Loucy (cell line): ENCODE data around the gene FGD3.

ENCODE experiments used
- H2AFZ ChIP-seq: fragments of 200-600 bp; sonication (generic); 2 replicates; pipeline ENCODE4 v1.6.0; 2016; ENCODE audit warnings: antibody characterized with exemption, mild to moderate bottlenecking, low read length, moderate library complexity
- H3F3A ChIP-seq: fragments of 200-600 bp; 2 replicates; pipeline ENCODE4 v1.6.0; 2016; ENCODE audit warnings: antibody characterized with exemption, low read depth, mild to moderate bottlenecking
- H3K27me3 ChIP-seq: fragments of 200-600 bp; sonication (generic); 2 replicates; pipeline ENCODE4 v1.6.1; 2014; ENCODE audit warnings: low read length, mild to moderate bottlenecking; ENCODE audit not compliant: insufficient read depth, poor library complexity, severe bottlenecking
- H3K36me3 ChIP-seq: fragments of 200-600 bp; sonication (generic); 2 replicates; pipeline ENCODE4 v1.6.1; 2016; ENCODE audit warnings: low read length; ENCODE audit not compliant: insufficient read depth
- H3K4me1 ChIP-seq: fragments of 200-600 bp; sonication (generic); 2 replicates; pipeline ENCODE4 v1.5.1; 2014; ENCODE audit warnings: low read length, mild to moderate bottlenecking; ENCODE audit not compliant: insufficient read depth, poor library complexity, severe bottlenecking
- H3K4me2 ChIP-seq: fragments of 200-600 bp; sonication (generic); 2 replicates; pipeline ENCODE4 v1.6.0; 2014; ENCODE audit warnings: antibody characterized with exemption, low read length, low read depth, mild to moderate bottlenecking; ENCODE audit not compliant: poor library complexity, severe bottlenecking
- H3K4me3 ChIP-seq: fragments of 200-600 bp; sonication (generic); 2 replicates; pipeline ENCODE4 v1.5.1; 2014; ENCODE audit warnings: low read length, mild to moderate bottlenecking, mixed read lengths; ENCODE audit not compliant: poor library complexity, severe bottlenecking
- H3K79me2 ChIP-seq: fragments of 200-600 bp; sonication (generic); 2 replicates; pipeline ENCODE4 v1.6.1; 2014; ENCODE audit warnings: low read length; ENCODE audit not compliant: insufficient read depth
- H3K9ac ChIP-seq: fragments of 200-600 bp; sonication (generic); 2 replicates; pipeline ENCODE4 v1.6.0; 2014; ENCODE audit warnings: mild to moderate bottlenecking, low read depth, low read length, moderate library complexity; ENCODE audit not compliant: poor library complexity, severe bottlenecking
- H3K9me2 ChIP-seq: fragments of 200-600 bp; sonication (generic); replicated peaks from 2 replicates; pipeline ENCODE4 v1.6.1; 2016; ENCODE audit warnings: low read depth, low read length, mixed read lengths
- H3K9me3 ChIP-seq: fragments of 200-600 bp; sonication (generic); 2 replicates; pipeline ENCODE4 v1.6.1; 2014; ENCODE audit warnings: mild to moderate bottlenecking, antibody characterized with exemption, low read length, low read depth; ENCODE audit not compliant: insufficient read depth
- H4K20me1 ChIP-seq: fragments of 200-600 bp; sonication (generic); 2 replicates; pipeline ENCODE4 v1.6.0; 2014; ENCODE audit warnings: antibody characterized with exemption, low read length, mild to moderate bottlenecking; ENCODE audit not compliant: insufficient read depth, poor library complexity, severe bottlenecking
- EZH2phosphoT487 ChIP-seq: fragments of 200-600 bp; IDR thresholded peaks from 2 replicates; pipeline ENCODE4 v1.6.1; 2018; ENCODE audit warnings: antibody characterized with exemption, mild to moderate bottlenecking, moderate library complexity, borderline replicate concordance
- TF ChIP-seq, protein P1 (sequence below): fragments of 200-600 bp; sonication (generic); conservative IDR thresholded peaks from 2 replicates; pipeline ENCODE4 v1.5.1; 2014; ENCODE audit warnings: mild to moderate bottlenecking, antibody characterized with exemption, low read length

Gene FGD3

DNA sequence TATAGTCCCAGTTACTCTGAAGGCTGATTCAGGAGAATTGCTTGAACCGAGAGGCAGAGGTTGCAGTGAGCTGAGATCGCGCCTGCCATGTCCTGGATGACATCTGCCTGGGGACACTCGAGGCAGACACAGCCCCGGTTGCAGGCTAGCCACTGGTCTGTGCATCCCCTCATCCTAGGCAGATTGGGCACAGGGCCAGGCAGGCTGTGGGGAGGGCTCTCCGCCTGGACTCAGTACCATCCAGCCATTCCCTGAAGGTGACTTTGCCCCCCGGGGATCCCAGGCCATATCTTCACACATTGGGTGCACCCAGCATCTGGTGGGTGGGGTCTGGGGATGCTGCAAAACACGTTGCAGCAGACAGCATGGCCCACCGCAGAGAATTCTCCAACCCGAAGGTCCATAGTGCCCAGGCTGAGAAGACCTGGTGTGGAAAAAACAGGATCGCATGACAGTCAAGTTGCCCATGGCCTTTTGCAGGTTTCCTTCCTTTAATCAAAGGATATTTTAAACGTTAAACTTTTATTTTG is 60.3 kb downstream of the FGD3 start:
- no peaks in the 10 kb centered on the region for H3K9me2 ChIP-seq
- no peaks in the 10 kb centered on the region for H3F3A ChIP-seq
- H3K9me3 ChIP-seq = no peaks in the 10 kb centered on the region
- peaks cover 13% of the 10 kb centered on the region for H4K20me1 ChIP-seq
- no peak overlapping the region for H3K4me2 ChIP-seq
- peaks cover 4% of the 10 kb centered on the region for H3K79me2 ChIP-seq
- TF ChIP-seq EZH2phosphoT487 = no peak
- TF ChIP-seq, protein P1, sequence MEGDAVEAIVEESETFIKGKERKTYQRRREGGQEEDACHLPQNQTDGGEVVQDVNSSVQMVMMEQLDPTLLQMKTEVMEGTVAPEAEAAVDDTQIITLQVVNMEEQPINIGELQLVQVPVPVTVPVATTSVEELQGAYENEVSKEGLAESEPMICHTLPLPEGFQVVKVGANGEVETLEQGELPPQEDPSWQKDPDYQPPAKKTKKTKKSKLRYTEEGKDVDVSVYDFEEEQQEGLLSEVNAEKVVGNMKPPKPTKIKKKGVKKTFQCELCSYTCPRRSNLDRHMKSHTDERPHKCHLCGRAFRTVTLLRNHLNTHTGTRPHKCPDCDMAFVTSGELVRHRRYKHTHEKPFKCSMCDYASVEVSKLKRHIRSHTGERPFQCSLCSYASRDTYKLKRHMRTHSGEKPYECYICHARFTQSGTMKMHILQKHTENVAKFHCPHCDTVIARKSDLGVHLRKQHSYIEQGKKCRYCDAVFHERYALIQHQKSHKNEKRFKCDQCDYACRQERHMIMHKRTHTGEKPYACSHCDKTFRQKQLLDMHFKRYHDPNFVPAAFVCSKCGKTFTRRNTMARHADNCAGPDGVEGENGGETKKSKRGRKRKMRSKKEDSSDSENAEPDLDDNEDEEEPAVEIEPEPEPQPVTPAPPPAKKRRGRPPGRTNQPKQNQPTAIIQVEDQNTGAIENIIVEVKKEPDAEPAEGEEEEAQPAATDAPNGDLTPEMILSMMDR = no peak
- no peak overlapping the region for H2AFZ ChIP-seq
- peaks cover 73% of the 10 kb centered on the region for H3K36me3 ChIP-seq
- no peak overlapping the region for H3K4me3 ChIP-seq
- H3K4me1 ChIP-seq = no peaks in the 10 kb centered on the region
- H3K9ac ChIP-seq = no peak overlapping the region
- H3K27me3 ChIP-seq = no peaks in the 10 kb centered on the region

DNA sequence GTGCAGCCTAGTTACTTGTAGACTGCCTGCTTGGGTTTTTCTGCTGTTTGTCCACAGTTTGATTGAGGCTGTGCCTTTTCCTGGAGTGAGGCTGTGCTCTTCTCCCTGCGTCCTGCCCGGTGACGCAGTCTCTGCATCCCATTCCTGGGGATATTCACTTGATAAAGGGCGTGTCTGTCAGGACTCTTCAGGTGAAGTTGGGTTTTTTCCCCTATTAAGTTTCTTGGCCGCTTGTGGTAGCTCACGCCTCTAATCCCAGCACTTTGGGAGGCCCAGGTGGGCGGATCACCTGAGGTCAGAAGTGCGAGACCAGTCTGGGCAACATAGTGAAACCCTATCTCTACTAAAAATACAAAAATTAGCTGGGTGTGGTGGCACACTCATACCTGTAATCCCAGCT is 61.1 kb downstream of the FGD3 start:
- no peak overlapping the region for H2AFZ ChIP-seq
- H3K4me3 ChIP-seq = no peak overlapping the region
- H3K9me3 ChIP-seq = no peaks in the 10 kb centered on the region
- H3K79me2 ChIP-seq = no peaks in the 10 kb centered on the region
- H3F3A ChIP-seq = no peaks in the 10 kb centered on the region
- H3K4me1 ChIP-seq = no peaks in the 10 kb centered on the region
- peaks cover 7% of the 10 kb centered on the region for H4K20me1 ChIP-seq
- no peaks in the 10 kb centered on the region for H3K27me3 ChIP-seq
- no peak overlapping the region for H3K4me2 ChIP-seq
- H3K36me3 ChIP-seq = peaks cover 73% of the 10 kb centered on the region
- no peak overlapping the region for H3K9ac ChIP-seq
- TF ChIP-seq EZH2phosphoT487 = no peak
- TF ChIP-seq, protein P1 = no peak
- H3K9me2 ChIP-seq = no peaks in the 10 kb centered on the region

DNA sequence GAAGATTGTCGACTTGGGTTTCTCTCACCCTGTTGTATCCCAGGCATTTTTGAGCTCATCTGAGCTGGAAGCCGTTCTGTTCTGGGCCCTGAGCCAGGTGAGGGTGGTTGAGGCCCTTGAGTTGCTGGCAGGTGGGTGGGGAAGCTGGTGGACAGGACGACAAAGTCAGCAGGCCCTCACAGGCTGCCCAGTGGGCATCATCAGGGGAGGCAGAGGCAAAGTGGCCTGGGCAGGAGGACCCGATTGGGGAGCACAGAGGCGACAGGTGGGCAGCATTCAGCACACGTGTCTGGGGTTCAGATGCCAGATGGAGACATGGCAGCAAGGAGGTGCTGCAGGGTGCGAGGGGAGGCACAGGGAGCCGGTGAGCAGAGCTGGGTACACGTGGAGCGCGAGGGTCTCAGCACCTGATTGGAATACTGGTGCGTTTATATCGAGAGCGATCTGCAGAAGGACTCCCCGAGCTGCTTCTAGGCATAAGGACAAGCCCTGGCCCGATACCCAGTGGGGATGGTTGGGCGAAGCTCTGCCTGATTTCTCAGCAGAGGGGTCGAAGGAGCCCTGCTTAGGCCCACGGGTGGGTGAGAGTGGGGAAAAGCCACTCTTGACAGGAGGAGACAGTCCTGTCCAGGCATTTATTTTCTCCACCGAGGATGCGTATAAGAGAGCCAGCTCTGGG is 62.2 kb downstream of the FGD3 start:
- Histone ChIP-seq H3K79me2 (no peaks in the 10 kb centered on the region), H3K4me2 (no peak overlapping the region), H3K27me3 (no peaks in the 10 kb centered on the region), H3K9ac (no peak overlapping the region), H3K4me3 (no peak overlapping the region), H3K4me1 (no peaks in the 10 kb centered on the region), H3K9me2 (no peaks in the 10 kb centered on the region), H4K20me1 (no peaks in the 10 kb centered on the region), H3K36me3 (peaks cover 74% of the 10 kb centered on the region), H2AFZ (no peak overlapping the region), H3K9me3 (no peaks in the 10 kb centered on the region), H3F3A (no peaks in the 10 kb centered on the region)
- TF ChIP-seq, protein P1 = no peak
- no peak for TF ChIP-seq EZH2phosphoT487
